Activated gamma-delta T cell (primary cell): ENCODE results near the gene GTPBP4.

Experiments used
- DNase-seq: peaks from one replicate; lab custom pipeline; 2025; lab: John Stamatoyannopoulos, UW
- total RNA-seq, 2 donors: gene quantifications; one replicate each; lab custom pipeline; 2026; lab: John Stamatoyannopoulos, UW

Gene GTPBP4
- 73.5 to 91.1 reads per million in 2 donors for total RNA-seq

GRCh38 chr10:987870-988666, at the start of gene GTPBP4:
GTPBP4 (plus strand) TSS chr10:988434; CDS start chr10:988480, 46 bp downstream.
- peak; percentile 82 for DNase-seq

GRCh38 chr10:938941-939678, 49.1 kb upstream of the GTPBP4 start:
- DNase-seq, result no peak

GRCh38 chr10:943334-944033, 44.8 kb upstream of the GTPBP4 start:
- DNase-seq, result no peak

- DNase-seq, result no peak
These were observed 44.0 kb upstream of the GTPBP4 start for GRCh38 chr10:944034-944831.

GRCh38 chr10:945778-946177, 42.5 kb upstream of the GTPBP4 start:
- DNase-seq, result no peak

- no peak for DNase-seq
These were observed 41.2 kb upstream of the GTPBP4 start for GRCh38 chr10:947051-947450.

- DNase-seq, result no peak
These were observed 40.4 kb upstream of the GTPBP4 start for GRCh38 chr10:947881-948280.

- DNase-seq, result no peak
These were observed 39.9 kb upstream of the GTPBP4 start for GRCh38 chr10:948347-948746.

GRCh38 chr10:949446-949845, 38.8 kb upstream of the GTPBP4 start:
- DNase-seq, result no peak

- DNase-seq, result no peak
These were observed 34.4 kb upstream of the GTPBP4 start for GRCh38 chr10:953836-954235.

GRCh38 chr10:954396-954795, 33.8 kb upstream of the GTPBP4 start:
- no peak for DNase-seq

- no peak for DNase-seq
These were observed 33.0 kb upstream of the GTPBP4 start for GRCh38 chr10:955127-955819.

GRCh38 chr10:955820-956217, 32.4 kb upstream of the GTPBP4 start:
- DNase-seq, result no peak

- no peak for DNase-seq
These were observed 30.1 kb upstream of the GTPBP4 start for GRCh38 chr10:958106-958505.

GRCh38 chr10:958856-959255, 29.4 kb upstream of the GTPBP4 start:
- no peak for DNase-seq

- no peak for DNase-seq
These were observed 25.9 kb upstream of the GTPBP4 start for GRCh38 chr10:962342-962741.

GRCh38 chr10:963186-963585, 25.0 kb upstream of the GTPBP4 start:
- DNase-seq, result no peak

- DNase-seq, result no peak
These were observed 24.6 kb upstream of the GTPBP4 start for GRCh38 chr10:963655-964054.

- DNase-seq, result no peak
These were observed 23.8 kb upstream of the GTPBP4 start for GRCh38 chr10:964321-964987.

- no peak for DNase-seq
These were observed 23.2 kb upstream of the GTPBP4 start for GRCh38 chr10:964988-965417.
